Upper lobe of left lung (tissue), 6 donors: Measurements from ENCODE around the gene NOM1. TPM values are rescaled to one million over a fixed set of nuclear protein-coding genes. Genes with fewer than 3 reads are reported as not detected.
A peak's percentile ranks its signal among the peaks of the same experiment; 100 is the strongest.
"Not testable (repeated sequence)": the region's sequence is repeated elsewhere in the genome, so short reads cannot be mapped to it uniquely, and the experiment has no call there.

Source experiments
- ATAC-seq, 2 donors: fragments of 200-7000 bp; cut with Tn5 transposase; one replicate each; pipeline ENCODE4 v1.9.1; 2022; ENCODE audit warnings: mild to moderate bottlenecking in 2 of 2, moderate library complexity in 2 of 2; ENCODE audit not compliant: low FRiP score in 2 of 2
- DNase-seq, 2 donors: peaks; one replicate each; pipeline ENCODE4 v3.0.0-alpha.2; 2019 to 2020
- H3K27ac ChIP-seq, 4 donors: fragments of 200-600 bp; sonication (generic); one replicate each; pipeline ENCODE4 v1.5.1; 2016 to 2019
- H3K27me3 ChIP-seq, 4 donors: fragments of 200-600 bp; sonication (generic); one replicate each; pipeline ENCODE4 v1.5.1; 2017 to 2019
- H3K36me3 ChIP-seq, 4 donors: fragments of 200-600 bp; sonication (generic); one replicate each; pipeline ENCODE4 v1.5.1; 2016 to 2019
- H3K4me1 ChIP-seq, 4 donors: fragments of 200-600 bp; sonication (generic); one replicate each; pipeline ENCODE4 v1.5.1; 2018 to 2019
- H3K4me3 ChIP-seq, 4 donors: fragments of 200-600 bp; sonication (generic); one replicate each; pipeline ENCODE4 v1.5.1; 2017 to 2019; ENCODE audit warnings: mild to moderate bottlenecking in 2 of 4, moderate library complexity in 1 of 4
- H3K9me3 ChIP-seq, 4 donors: fragments of 200-600 bp; sonication (generic); one replicate each; pipeline ENCODE4 v1.5.1; 2018 to 2019
- CTCF ChIP-seq, 6 experiments: fragments of 450-650 bp in 4 of 6; fragments of 200-600 bp in 2 of 6; sonication (generic) in 2 of 6; IDR thresholded peaks; one replicate each; pipeline ENCODE4 v1.5.1; 2016 to 2019; ENCODE audit warnings: antibody characterized with exemption in 6 of 6
- EP300 ChIP-seq, 4 donors: sonication (generic); formaldehyde crosslinking; IDR thresholded peaks; one replicate each; pipeline ENCODE4 v1.5.1; 2017; ENCODE audit warnings: antibody characterized with exemption in 4 of 4, control low read depth in 2 of 4
- POLR2A ChIP-seq, 4 donors: fragments of 450-650 bp; IDR thresholded peaks; one replicate each; pipeline ENCODE4 v1.5.1; 2016 to 2017; ENCODE audit warnings: antibody characterized with exemption in 4 of 4, mild to moderate bottlenecking in 2 of 4
- POLR2AphosphoS5 ChIP-seq, 2 donors: sonication (generic); formaldehyde crosslinking; IDR thresholded peaks; one replicate each; pipeline ENCODE4 v1.5.1; 2017; ENCODE audit warnings: antibody characterized with exemption in 2 of 2
- WGBS, 2 donors: methylation state at CpG; one replicate each; pipeline ENCODE4 v1.1.5; 2017 to 2018; 5-methylcytosine and 5-hydroxymethylcytosine counted together
- total RNA-seq, 6 donors: library from RNA; depleted of rRNA in 4 of 6; stranded (reverse); fragments of >200 nt in 4 of 6; gene quantifications; one replicate each; pipeline versions ENCODE4 v1.1.0 to v1.2.1, GENCODE V29; 2016 to 2021
- donor health status: DM: no; HTN: no; CAD: no; lungs with moderate emphysema.
- donor health status: DM: no; HTN: yes; CAD: no; lungs with severe emphysema.

NOM1 gene
- total RNA-seq, 6 donors from 2014 or later = 18.7 to 49.2 (median 22.8) TPM

DNA sequence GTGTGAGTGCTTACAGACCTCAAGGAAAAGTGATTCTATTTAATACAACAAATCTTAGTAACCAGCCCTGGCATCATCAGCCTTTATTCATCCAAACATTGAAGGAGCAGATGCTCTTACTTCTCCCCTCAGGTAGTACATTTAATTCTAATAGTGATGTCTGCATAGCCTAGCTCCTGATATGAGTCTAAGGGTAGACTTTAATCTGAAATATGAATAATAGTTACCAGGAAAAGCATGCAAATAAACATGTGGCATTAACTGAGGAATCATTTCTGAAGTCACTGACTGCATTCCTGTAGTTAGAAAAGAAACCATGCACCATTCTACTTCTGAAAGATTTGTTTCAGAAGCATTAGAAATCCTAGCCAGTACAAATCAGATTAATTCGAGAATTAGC, 30.9 kb upstream of the NOM1 start:
- Histone ChIP-seq H3K9me3 (no peaks in the 10 kb centered on the region), H3K27ac (no peak overlapping the region), H3K27me3 (no peaks in the 10 kb centered on the region), H3K4me1 (no peaks in the 10 kb centered on the region), H3K4me3 (no peak overlapping the region), H3K36me3 (no peaks in the 10 kb centered on the region)
- 50 to 58% methylated on average over 1 of the region's 1 CpG for WGBS, 2 donors
- TF ChIP-seq EP300 (IDR thresholded peaks at IDR 0.05) = no peak
- TF ChIP-seq POLR2AphosphoS5 (IDR thresholded peaks at IDR 0.05) = no peak
- no peak for TF ChIP-seq CTCF (IDR thresholded peaks at IDR 0.05)
- no peak for TF ChIP-seq POLR2A (IDR thresholded peaks at IDR 0.05)
- no peak for ATAC-seq
- no peak for DNase-seq

DNA sequence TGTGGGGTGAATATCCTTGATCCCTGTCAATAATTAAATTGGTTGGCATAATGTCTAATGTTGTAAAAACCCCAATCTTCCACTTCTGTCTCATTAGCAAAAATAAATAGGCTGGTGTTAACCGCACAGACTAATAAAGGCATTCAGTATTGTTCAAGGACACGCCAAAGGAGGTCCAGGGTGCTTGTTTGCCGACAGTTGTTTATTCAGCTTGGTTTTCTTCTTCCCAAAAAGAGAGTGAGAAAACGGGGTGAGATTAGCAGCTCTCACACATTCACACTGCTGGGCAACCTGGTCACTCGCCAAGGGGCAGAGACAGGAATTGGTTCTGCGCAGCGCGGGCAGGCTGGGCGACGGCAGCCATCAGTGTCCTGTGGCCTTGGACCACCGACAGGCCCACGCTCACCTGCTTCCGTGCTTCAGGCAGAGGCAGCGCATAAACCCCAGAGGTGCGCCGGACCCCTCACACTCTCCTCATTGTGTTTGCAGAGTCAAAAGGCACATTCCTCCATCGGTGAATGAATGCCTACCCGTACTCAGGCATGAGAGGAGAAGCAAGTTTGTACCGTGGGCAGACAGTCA, 30.3 kb upstream of the NOM1 start:
- Histone ChIP-seq H3K27me3 (no peaks in the 10 kb centered on the region), H3K4me1 (no peaks in the 10 kb centered on the region), H3K9me3 (no peaks in the 10 kb centered on the region), H3K4me3 (no peak overlapping the region), H3K27ac (no peak overlapping the region), H3K36me3 (no peaks in the 10 kb centered on the region)
- WGBS, 2 donors = 82 to 84% methylated on average over 13 to 19 of the region's 19 CpGs
- no peak for ATAC-seq
- peak in 1 of 2 donors; percentile 60 for DNase-seq
- TF ChIP-seq CTCF (IDR thresholded peaks at IDR 0.05) = no peak
- TF ChIP-seq POLR2AphosphoS5 (IDR thresholded peaks at IDR 0.05) = no peak
- no peak for TF ChIP-seq EP300 (IDR thresholded peaks at IDR 0.05)
- no peak for TF ChIP-seq POLR2A (IDR thresholded peaks at IDR 0.05)

GRCh38 chr7:156920076-156920475, 29.4 kb upstream of the NOM1 start:
- Histone ChIP-seq H3K4me3 (no peak overlapping the region), H3K36me3 (no peaks in the 10 kb centered on the region), H3K9me3 (no peaks in the 10 kb centered on the region), H3K27ac (no peak overlapping the region), H3K27me3 (no peaks in the 10 kb centered on the region), H3K4me1 (no peaks in the 10 kb centered on the region)
- ATAC-seq (no peak), DNase-seq (no peak)
- 71 to 76% methylated on average over 4 to 5 of the region's 5 CpGs for WGBS, 2 donors
- TF ChIP-seq EP300 (IDR thresholded peaks at IDR 0.05) (no peak), POLR2A (IDR thresholded peaks at IDR 0.05) (no peak), CTCF (IDR thresholded peaks at IDR 0.05) (no peak), POLR2AphosphoS5 (IDR thresholded peaks at IDR 0.05) (no peak)

DNA sequence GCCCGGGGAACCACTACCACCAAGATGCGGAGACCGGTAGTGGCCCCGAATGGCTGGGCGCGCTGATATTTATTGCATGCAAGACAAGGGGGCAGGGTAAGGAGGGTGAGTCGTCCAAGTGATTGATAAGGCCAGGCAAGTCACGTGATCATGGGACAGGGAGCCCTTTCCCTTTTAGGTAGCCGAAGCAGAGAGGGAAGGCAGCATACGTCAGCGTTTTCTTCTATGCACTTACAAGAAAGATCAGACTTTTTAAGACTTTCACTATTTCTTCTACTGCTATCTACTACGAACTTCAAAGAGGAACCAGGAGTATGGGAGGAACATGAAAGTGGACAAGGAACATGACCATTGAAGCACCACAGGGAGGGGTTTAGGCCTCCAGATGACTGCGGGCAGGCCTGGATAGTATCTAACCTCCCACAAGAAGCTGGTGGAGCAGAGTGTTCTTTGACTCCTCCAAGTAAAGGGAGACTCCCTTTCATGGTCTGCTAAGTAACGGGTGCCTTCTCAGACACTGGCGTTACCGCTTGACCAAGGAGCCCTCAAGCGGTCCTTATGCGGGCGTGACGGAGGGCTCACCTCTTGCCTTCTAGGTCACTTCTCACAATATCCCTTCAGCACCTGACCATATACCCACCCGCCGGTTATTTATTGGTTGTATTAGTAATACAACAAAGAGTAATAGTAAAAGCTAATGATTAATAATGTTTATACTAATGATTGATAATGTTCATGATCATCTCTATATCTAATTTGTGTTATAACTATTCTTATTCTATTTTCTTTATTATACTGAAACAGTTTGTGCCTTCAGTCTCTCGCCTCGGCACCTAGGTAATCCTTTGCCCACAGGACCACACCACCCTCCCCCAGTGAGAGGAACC, 28.8 kb upstream of the NOM1 start:
- ATAC-seq, H3K27ac ChIP-seq, DNase-seq, H3K27me3 ChIP-seq, H3K9me3 ChIP-seq, H3K4me3 ChIP-seq, H3K36me3 ChIP-seq, H3K4me1 ChIP-seq: not testable (repeated sequence)
- 89 to 90% methylated on average over 24 of the region's 24 CpGs for WGBS, 2 donors

DNA sequence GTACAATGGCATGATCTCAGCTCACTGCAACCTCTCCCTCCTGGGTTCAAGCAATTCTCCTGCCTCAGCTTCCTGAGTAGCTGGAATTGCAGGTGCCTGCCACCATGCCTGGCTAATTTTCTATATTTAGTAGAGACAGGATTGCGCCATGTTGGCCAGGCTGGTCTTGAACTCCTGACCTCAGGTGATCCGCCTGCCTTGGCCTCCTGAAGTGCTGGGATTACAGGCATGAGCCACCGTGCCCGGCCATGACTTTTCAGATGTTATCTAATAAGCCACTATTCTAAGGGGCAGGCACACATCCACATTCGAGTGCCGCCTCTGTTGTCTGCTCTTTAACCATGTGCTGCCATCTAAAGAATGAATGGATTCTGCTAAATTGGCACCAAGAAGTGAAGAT, 27.2 kb upstream of the NOM1 start:
- H3K9me3 ChIP-seq, H3K4me3 ChIP-seq, ATAC-seq, H3K27me3 ChIP-seq, DNase-seq, H3K4me1 ChIP-seq, H3K36me3 ChIP-seq, H3K27ac ChIP-seq: not testable (repeated sequence)
- 70 to 92% methylated on average over 6 of the region's 6 CpGs for WGBS, 2 donors

- not testable (repeated sequence) for H3K36me3 ChIP-seq, DNase-seq, H3K27me3 ChIP-seq, H3K4me3 ChIP-seq, H3K9me3 ChIP-seq, H3K4me1 ChIP-seq, ATAC-seq, H3K27ac ChIP-seq
- WGBS, 2 donors = 91% methylated on average over 6 to 11 of the region's 12 CpGs
Observed at GRCh38 chr7:156925821-156926220, 23.7 kb upstream of the NOM1 start.
